Measurements from ENCODE around the gene ARHGAP9.

DNA sequence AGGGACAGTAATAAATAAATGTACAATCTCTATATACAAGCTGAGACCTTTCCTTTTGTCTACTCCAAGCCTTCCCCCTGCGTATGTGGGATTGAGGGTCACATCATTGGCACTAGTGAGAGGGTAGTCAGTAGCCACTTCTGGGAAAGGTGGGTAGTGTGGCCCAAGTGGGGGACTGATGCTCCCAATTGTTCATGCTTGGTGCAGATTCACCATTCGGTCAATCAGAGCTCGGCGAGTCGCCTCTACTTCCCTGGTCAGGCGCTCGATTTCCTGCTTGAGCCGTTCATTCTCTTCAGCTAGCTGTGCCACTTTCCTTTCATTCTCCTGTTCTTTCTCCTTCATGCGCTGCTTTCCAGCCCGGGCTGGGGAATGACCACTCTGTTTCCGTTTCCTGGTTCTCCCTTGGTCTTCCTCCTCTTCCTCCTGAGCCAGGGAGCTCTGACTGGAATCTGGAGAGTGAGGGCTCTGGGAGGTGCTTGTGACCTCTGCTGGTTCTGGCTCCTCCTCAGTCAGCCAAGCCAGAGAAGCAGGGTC is 37.0 kb upstream of the ARHGAP9 start:
- TF ChIP-seq, protein P1, sequence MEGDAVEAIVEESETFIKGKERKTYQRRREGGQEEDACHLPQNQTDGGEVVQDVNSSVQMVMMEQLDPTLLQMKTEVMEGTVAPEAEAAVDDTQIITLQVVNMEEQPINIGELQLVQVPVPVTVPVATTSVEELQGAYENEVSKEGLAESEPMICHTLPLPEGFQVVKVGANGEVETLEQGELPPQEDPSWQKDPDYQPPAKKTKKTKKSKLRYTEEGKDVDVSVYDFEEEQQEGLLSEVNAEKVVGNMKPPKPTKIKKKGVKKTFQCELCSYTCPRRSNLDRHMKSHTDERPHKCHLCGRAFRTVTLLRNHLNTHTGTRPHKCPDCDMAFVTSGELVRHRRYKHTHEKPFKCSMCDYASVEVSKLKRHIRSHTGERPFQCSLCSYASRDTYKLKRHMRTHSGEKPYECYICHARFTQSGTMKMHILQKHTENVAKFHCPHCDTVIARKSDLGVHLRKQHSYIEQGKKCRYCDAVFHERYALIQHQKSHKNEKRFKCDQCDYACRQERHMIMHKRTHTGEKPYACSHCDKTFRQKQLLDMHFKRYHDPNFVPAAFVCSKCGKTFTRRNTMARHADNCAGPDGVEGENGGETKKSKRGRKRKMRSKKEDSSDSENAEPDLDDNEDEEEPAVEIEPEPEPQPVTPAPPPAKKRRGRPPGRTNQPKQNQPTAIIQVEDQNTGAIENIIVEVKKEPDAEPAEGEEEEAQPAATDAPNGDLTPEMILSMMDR (conservative IDR thresholded peaks at IDR 0.05; ENCODE audit: low read depth, low read length): no peak
- TF ChIP-seq EZH2 (IDR thresholded peaks at IDR 0.05; ENCODE audit: borderline replicate concordance, low read depth, low read length, poor library complexity, severe bottlenecking): no peak

All from A673 (cell line).